NK-92 treated with Interleukin-12 subunit alpha and Interleukin-12 subunit beta, amount 100 ng/mL, for 24 hours (cell line): ENCODE measurements around the gene PCDHA13.
"Not testable (repeated sequence)": the region's sequence is repeated elsewhere in the genome, so short reads cannot be mapped to it uniquely, and the experiment has no call there.

Experiments
- DNase-seq: peaks from one replicate; lab custom pipeline; 2025; lab: John Stamatoyannopoulos, UW

PCDHA13 gene

GRCh38 chr5:140870221-140871201 lies 11.4 kb upstream of the PCDHA13 start:
- no peak for DNase-seq

- no peak for DNase-seq
These were observed 6.5 kb upstream of the PCDHA13 start, which contains the start of gene PCDHA12 for GRCh38 chr5:140875085-140876065. TSS of gene PCDHA12 (plus strand) at chr5:140875308. CDS start at chr5:140875473, 165 bp downstream.

- not testable (repeated sequence) for DNase-seq
These were observed 5.2 kb upstream of the PCDHA13 start for GRCh38 chr5:140876541-140877261.

- no peak for DNase-seq
These were observed 4.7 kb upstream of the PCDHA13 start for GRCh38 chr5:140877262-140877581.

GRCh38 chr5:140882591-140882899 lies 621 bp downstream of the PCDHA13 start:
- no peak for DNase-seq

DNA sequence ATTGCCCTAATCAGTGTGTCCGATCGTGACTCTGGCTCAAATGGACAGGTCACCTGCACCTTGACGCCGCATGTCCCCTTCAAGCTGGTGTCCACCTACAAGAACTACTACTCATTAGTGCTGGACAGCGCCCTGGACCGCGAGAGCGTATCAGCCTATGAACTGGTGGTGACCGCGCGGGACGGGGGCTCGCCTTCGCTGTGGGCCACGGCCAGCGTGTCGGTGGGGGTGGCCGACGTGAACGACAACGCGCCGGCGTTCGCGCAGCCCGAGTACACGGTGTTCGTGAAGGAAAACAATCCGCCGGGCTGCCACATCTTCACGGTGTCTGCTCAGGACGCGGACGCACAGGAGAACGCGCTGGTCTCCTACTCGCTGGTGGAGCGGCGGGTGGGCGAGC lies 1.4 kb downstream of the PCDHA13 start:
- no peak for DNase-seq

DNA sequence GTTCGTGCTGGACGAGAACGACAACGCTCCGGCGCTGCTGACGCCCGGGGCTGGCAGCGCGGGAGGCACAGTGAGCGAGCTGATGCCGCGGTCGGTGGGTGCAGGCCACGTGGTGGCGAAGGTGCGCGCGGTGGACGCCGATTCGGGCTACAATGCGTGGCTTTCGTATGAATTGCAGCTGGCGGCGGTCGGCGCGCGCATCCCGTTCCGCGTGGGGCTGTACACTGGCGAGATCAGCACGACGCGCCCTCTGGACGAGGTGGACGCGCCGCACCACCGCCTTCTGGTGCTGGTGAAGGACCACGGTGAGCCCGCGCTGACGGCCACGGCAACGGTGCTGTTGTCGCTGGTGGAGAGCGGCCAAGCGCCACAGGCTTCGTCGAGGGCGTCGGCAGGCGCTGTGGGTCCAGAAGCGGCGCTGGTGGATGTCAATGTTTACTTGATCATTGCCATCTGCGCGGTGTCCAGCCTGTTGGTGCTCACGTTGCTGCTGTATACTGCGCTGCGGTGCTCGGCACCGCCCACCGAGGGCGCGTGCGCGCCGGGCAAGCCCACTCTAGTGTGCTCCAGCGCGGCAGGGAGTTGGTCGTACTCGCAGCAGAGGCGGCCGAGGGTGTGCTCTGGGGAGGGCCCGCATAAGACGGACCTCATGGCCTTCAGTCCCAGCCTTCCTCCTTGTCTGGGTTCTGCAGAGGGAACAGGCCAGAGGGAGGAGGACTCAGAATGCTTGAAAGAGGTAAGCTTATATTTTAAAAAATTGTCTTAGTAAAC lies 2.2 kb downstream of the PCDHA13 start:
- DNase-seq: no peak

DNA sequence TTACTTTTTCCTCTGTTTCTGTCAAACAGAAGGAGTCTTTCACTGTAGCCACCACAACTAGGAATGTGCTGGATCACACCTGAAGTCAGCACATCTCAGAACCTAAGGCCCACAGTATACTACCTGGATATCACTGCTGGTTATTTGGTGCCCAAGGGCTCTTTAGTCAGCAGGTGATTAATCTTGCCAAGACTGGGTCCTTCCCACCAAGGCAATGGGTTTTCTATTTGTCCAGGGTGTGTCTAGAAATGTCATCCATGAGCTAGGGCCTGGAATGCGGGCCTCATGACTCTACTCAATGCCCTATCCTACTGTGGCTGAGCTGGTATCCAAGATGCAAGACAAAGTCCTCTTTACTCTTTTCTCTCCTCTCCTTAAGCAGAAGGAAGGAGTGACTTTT lies 34.4 kb downstream of the PCDHA13 start:
- no peak for DNase-seq

DNA sequence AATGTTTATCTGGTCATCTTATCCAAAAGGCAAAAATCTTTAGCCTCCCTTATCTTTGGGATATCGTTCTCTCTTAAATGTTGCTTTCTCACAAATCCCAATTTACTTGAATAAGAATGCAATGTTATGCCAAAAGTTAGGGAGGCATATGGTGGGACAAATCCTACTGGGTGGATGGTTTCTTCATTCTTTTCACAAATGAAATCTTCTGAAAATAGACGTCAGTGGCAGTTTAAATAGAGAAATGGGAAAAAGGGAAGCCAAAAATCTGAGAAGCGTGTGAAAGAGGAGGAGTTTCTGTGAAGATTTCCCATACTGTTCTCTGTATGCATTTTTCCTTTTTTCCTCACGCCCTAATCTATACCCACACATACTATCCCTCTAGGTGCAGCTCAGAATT lies 41.7 kb downstream of the PCDHA13 start:
- DNase-seq: no peak

- no peak for DNase-seq
These were observed 44.0 kb downstream of the PCDHA13 start, which contains the start of gene PCDHAC1 for GRCh38 chr5:140925806-140926442. TSS of gene PCDHAC1 (plus strand) at chr5:140926299. CDS start at chr5:140926893, 594 bp downstream.

- DNase-seq: no peak
These were observed 44.7 kb downstream of the PCDHA13 start for GRCh38 chr5:140926443-140927227.

DNA sequence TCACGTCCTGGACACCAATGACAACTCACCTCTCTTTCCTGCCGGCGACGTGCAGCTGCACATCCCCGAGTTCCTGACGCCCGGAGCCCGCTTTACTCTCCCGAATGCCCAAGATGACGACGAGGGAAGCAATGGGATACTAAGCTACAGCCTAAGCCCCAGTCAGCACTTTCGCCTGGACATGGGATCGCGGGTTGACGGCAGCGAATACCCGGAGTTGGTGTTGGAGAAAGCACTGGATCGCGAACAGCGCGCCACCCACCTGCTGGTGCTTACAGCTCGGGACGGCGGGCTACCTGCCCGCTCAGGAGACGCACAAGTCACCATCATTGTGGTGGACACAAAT lies 45.3 kb downstream of the PCDHA13 start:
- no peak for DNase-seq
